Lung (tissue), 12 donors: Measurements from ENCODE around the gene SEC61B. TPM values are rescaled to one million over a fixed set of nuclear protein-coding genes. Genes with fewer than 3 reads are reported as not detected.

Source experiments
- ATAC-seq: fragments of 200-7000 bp; cut with Tn5 transposase; one replicate; pipeline ENCODE4 v1.9.1; 2020; ENCODE audit warnings: moderate number of reproducible peaks; ENCODE audit not compliant: insufficient read depth, low FRiP score
- DNase-seq, 3 donors: peaks; one replicate each; pipeline ENCODE4 v3.0.0-alpha.2; 2013 to 2017
- H3K27ac ChIP-seq, 2 donors: one replicate each; pipeline ENCODE4 v1.5.1; 2013; ENCODE audit warnings: mild to moderate bottlenecking in 2 of 2, moderate library complexity in 2 of 2, control low read depth in 1 of 2, inconsistent platforms in 1 of 2, low read depth in 1 of 2, low read length in 1 of 2
- H3K27me3 ChIP-seq, 3 donors: one replicate each; pipeline ENCODE4 v1.5.1; 2013; ENCODE audit warnings: low read length in 2 of 3; ENCODE audit not compliant: control insufficient read depth in 3 of 3, insufficient read depth in 3 of 3
- H3K36me3 ChIP-seq, 4 donors: one replicate each; pipeline ENCODE4 v1.5.1; 2013; ENCODE audit warnings: low read length in 4 of 4, mild to moderate bottlenecking in 1 of 4, moderate library complexity in 1 of 4; ENCODE audit not compliant: control insufficient read depth in 4 of 4, insufficient read depth in 4 of 4
- H3K4me1 ChIP-seq, 5 donors: one replicate each; pipeline ENCODE4 v1.5.1; 2013; ENCODE audit warnings: low read length in 5 of 5, mild to moderate bottlenecking in 2 of 5, moderate library complexity in 1 of 5; ENCODE audit not compliant: control insufficient read depth in 5 of 5, insufficient read depth in 5 of 5
- H3K4me3 ChIP-seq: one replicate; pipeline ENCODE4 v1.5.1; 2013; ENCODE audit warnings: mild to moderate bottlenecking, control low read depth, moderate library complexity
- H3K9ac ChIP-seq, 2 donors: one replicate each; pipeline ENCODE4 v1.5.1; 2013; ENCODE audit warnings: low read length in 2 of 2, control low read depth in 1 of 2; ENCODE audit not compliant: insufficient read depth in 1 of 2
- H3K9me3 ChIP-seq, 4 donors: one replicate each; pipeline ENCODE4 v1.5.1; 2013; ENCODE audit warnings: low read length in 3 of 4, mild to moderate bottlenecking in 1 of 4, moderate library complexity in 1 of 4; ENCODE audit not compliant: control insufficient read depth in 4 of 4, insufficient read depth in 3 of 4
- WGBS, 2 donors: extraction: QIAGEN DNeasy Blood & Tissue Kit; methylation state at CpG; one replicate each; pipeline ENCODE4 v1.1.7; 2013; 5-methylcytosine and 5-hydroxymethylcytosine counted together
- polyA plus RNA-seq, 2 donors: library from polyadenylated mRNA; stranded (reverse); fragments of 200-250 nt; gene quantifications; one replicate each; pipeline ENCODE4 v1.2.1, GENCODE V29; 2013
- total RNA-seq, 2 donors: library from RNA; depleted of rRNA in 1 of 2; stranded (reverse); fragments of >200 nt in 1 of 2; gene quantifications; one replicate each; pipeline ENCODE4 v1.2.1, GENCODE V29; 2014 to 2021
- TF ChIP-seq, protein P1 (sequence below): IDR thresholded peaks from 2 replicates; pipeline ENCODE4 v1.5.1; 2012; ENCODE audit warnings: mild to moderate bottlenecking; ENCODE audit errors: control extremely low read depth, extremely low read depth
- donor health status: control.
- donor health status: control.
- donor health status: Bipolar disorder and iron deficiency.
- donor health status: healthy.
- donor health status: DM: yes; HTN: yes; CAD: no.

Gene SEC61B
- total and polyA plus RNA-seq, 4 donors, result 35.9 to 516 (median 267) TPM

DNA sequence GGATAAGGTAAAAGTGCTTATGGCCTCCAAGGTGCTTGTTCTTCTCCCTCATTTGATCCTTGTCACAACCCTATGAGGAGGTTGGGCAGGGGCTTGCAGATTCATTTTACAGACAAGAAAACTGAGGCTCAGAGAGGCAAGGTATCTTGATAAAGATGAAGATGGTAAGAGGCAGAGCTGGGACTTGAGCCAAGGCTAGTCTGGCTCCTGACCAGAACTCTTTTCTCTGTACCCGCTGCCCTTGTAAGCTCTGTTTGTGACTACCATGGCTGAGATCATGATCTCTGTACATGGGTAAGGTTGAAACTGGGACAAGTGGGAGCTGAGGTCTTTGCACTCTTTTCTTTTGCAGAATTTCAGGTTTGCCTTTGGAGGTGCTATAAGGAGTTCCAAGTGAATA, 33.6 kb downstream of the SEC61B start:
- H3K4me3 ChIP-seq, result no peak overlapping the region
- H3K4me1 ChIP-seq, result peaks cover 0 to 9% (median 0%) of the 10 kb centered on the region in 5 donors
- no peaks in the 10 kb centered on the region for H3K36me3 ChIP-seq
- no peak for ATAC-seq
- TF ChIP-seq, protein P1, sequence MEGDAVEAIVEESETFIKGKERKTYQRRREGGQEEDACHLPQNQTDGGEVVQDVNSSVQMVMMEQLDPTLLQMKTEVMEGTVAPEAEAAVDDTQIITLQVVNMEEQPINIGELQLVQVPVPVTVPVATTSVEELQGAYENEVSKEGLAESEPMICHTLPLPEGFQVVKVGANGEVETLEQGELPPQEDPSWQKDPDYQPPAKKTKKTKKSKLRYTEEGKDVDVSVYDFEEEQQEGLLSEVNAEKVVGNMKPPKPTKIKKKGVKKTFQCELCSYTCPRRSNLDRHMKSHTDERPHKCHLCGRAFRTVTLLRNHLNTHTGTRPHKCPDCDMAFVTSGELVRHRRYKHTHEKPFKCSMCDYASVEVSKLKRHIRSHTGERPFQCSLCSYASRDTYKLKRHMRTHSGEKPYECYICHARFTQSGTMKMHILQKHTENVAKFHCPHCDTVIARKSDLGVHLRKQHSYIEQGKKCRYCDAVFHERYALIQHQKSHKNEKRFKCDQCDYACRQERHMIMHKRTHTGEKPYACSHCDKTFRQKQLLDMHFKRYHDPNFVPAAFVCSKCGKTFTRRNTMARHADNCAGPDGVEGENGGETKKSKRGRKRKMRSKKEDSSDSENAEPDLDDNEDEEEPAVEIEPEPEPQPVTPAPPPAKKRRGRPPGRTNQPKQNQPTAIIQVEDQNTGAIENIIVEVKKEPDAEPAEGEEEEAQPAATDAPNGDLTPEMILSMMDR, result no peak
- 71 to 88% methylated on average over 1 of the region's 1 CpG for WGBS, 2 donors
- DNase-seq, result no peak
- no peaks in the 10 kb centered on the region for H3K9me3 ChIP-seq
- H3K9ac ChIP-seq, result no peak overlapping the region
- H3K27me3 ChIP-seq, result no peaks in the 10 kb centered on the region
- H3K27ac ChIP-seq, result peak overlapping the region in 1 of 2 donors; percentile 49

DNA sequence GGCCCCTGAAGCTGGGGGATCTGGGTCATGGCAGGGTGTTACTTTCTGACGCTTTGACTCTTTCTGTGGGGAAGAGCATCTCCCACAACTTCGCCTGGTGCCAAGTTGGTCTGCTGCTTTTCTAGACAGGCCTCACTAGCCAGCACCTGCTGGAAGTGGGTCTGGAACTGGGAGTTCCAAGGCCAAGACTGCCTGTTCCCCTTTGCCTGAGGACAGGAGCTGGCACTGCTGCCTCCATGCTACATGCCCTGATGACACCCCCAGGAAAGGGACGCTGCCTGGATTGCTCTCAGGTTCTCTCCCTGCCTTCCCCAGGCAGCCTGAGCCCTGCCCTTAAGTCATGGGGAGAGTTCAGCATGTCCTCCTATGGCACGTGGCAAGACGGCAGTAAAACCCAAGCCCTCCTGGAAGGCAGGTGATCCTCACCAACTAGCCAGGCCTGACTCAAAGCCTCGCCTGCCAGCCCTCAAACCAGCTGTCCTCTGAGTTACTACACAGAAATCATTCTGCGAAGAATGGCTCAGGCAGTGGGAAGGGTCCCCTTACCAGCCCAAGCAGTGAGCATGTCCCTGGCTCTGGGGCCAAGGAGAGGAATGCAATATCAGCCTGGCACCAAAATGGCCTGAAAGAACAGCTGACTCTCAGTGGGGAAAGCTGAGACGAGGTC, 35.8 kb downstream of the SEC61B start:
- ATAC-seq (no peak), DNase-seq (no peak)
- H3K27ac ChIP-seq, result no peak overlapping the region
- H3K27me3 ChIP-seq, result no peaks in the 10 kb centered on the region
- TF ChIP-seq, protein P1, result no peak
- no peak overlapping the region for H3K4me3 ChIP-seq
- no peak overlapping the region for H3K9ac ChIP-seq
- H3K36me3 ChIP-seq, result no peaks in the 10 kb centered on the region
- 95 to 96% methylated on average over 8 of the region's 8 CpGs for WGBS, 2 donors
- peaks cover 0 to 9% (median 0%) of the 10 kb centered on the region in 5 donors for H3K4me1 ChIP-seq
- no peaks in the 10 kb centered on the region for H3K9me3 ChIP-seq

DNA sequence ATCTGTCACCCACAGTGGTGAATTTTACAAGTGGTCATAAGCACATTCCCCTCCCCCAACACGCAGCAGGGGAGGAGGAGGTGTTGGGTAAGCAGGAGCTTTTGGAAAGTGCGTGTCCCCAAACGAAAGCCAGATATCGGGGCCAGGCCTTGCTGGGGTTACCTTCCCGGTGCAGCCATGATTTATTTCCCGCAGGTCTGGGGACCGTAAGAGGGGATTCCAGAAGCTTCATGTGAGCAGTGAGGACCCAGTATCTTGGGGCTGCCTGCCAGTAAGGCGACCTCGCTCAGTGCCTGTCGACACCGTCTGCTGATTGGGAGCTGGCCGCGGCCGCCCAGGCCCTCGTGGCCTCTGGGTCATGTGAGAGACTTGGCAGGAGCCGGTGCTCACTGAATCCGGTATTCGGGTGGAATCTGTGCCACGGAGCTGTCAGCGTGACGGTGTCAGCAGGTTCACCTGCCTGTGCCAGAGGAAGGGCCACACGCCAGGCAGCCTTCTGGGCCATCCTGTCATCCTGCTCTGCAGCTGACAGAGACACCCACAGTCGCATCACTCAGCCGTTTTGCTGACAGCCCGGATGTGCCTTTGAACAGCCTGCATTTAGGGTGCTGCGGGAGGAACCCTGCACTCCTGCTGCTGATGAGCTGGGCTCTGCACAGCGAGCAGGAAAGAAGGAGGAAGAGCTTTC, 37.3 kb downstream of the SEC61B start:
- Histone ChIP-seq H3K4me1 (peaks cover 0 to 9% (median 0%) of the 10 kb centered on the region in 5 donors), H3K9me3 (no peaks in the 10 kb centered on the region), H3K27me3 (no peaks in the 10 kb centered on the region), H3K27ac (peak overlapping the region; percentile 43 to 71), H3K9ac (peak overlapping the region; percentile 23 to 50), H3K4me3 (no peak overlapping the region), H3K36me3 (no peaks in the 10 kb centered on the region)
- ATAC-seq, result peak; percentile 71
- TF ChIP-seq, protein P1, result no peak
- 19 to 37% methylated on average over 27 of the region's 27 CpGs for WGBS, 2 donors
- peak; percentile 51 to 64 (median 60) for DNase-seq
